Measurements from ENCODE around the gene CNKSR3.

DNA sequence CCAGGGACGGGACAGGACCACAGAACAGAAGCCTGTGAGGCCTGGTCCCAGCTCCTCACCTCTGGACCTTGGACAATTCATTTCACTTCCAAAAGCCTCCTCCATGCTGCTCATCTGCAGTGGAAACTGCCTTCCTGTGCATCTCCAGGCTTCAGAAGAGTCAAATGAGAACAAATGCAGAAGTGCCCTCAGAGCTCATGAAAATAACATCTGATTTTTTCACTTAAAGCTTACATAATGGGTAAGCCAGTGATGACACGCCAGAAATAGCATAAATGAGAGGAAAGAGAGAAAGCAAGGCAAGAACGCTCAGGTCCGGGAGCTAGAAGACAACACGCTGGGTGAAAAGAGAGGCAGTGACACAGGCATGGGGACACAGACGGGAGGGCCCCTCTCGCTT, 7.9 kb downstream of the CNKSR3 start:
- TF ChIP-seq EZH2 (IDR thresholded peaks at IDR 0.05; ENCODE audit: borderline replicate concordance): no peak
- TF ChIP-seq, protein P1, sequence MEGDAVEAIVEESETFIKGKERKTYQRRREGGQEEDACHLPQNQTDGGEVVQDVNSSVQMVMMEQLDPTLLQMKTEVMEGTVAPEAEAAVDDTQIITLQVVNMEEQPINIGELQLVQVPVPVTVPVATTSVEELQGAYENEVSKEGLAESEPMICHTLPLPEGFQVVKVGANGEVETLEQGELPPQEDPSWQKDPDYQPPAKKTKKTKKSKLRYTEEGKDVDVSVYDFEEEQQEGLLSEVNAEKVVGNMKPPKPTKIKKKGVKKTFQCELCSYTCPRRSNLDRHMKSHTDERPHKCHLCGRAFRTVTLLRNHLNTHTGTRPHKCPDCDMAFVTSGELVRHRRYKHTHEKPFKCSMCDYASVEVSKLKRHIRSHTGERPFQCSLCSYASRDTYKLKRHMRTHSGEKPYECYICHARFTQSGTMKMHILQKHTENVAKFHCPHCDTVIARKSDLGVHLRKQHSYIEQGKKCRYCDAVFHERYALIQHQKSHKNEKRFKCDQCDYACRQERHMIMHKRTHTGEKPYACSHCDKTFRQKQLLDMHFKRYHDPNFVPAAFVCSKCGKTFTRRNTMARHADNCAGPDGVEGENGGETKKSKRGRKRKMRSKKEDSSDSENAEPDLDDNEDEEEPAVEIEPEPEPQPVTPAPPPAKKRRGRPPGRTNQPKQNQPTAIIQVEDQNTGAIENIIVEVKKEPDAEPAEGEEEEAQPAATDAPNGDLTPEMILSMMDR (IDR thresholded peaks at IDR 0.05; ENCODE audit: poor library complexity): no peak
- no peak for TF ChIP-seq EZH2phosphoT487 (IDR thresholded peaks at IDR 0.05; ENCODE audit: low read depth, severe bottlenecking, unreplicated experiment)

Data from hepatocyte (in vitro differentiated cells).